Caco-2 (cell line): Measurements from ENCODE around the gene UNC50. TPM values are rescaled to one million over a fixed set of nuclear protein-coding genes. Genes with fewer than 3 reads are reported as not detected.

ENCODE experiments used
- BruUV-seq: library from RNA; stranded (reverse); fragments of 400-500 nt; replicated peaks from 2 replicates; lab custom pipeline; 2021; lab: Mats Ljungman, UMichigan
- CTCF ChIA-PET: fragments of 300-600 bp; sonication (Branson Sonifier 250); formaldehyde crosslinking; loops from one replicate; lab custom pipeline; 2022; ENCODE audit warnings: antibody characterized with exemption; lab: Charles Lee
- POLR2A ChIA-PET: fragments of 300-600 bp; sonication (Branson Sonifier 250); formaldehyde crosslinking; loops from one replicate; lab custom pipeline; 2022; ENCODE audit warnings: antibody characterized with exemption; lab: Charles Lee
- DNase-seq, 2 experiments: peaks; one replicate each; pipeline versions ENCODE4 v3.0.0 to v3.0.0-alpha.2; 2020 to 2022
- H3K27me3 ChIP-seq: replicated peaks from 2 replicates; pipeline ENCODE4 v1.6.0; 2011; ENCODE audit warnings: low read length; ENCODE audit not compliant: control insufficient read depth, insufficient read depth
- H3K36me3 ChIP-seq: 2 replicates; pipeline ENCODE4 v1.5.1; 2011; ENCODE audit warnings: low read length; ENCODE audit not compliant: control insufficient read depth, insufficient read depth
- H3K4me1 ChIP-seq: fragments of 250-450 bp; sonication (Bioruptor Pico); 2 replicates; pipeline ENCODE4 v1.5.1; 2020; ENCODE audit warnings: mild to moderate bottlenecking
- H3K4me3 ChIP-seq: 2 replicates; pipeline ENCODE4 v1.5.1; 2011; ENCODE audit warnings: low read depth, mild to moderate bottlenecking, control low read depth, low read length
- H3K9me3 ChIP-seq: fragments of 250-450 bp; sonication (Bioruptor Pico); 2 replicates; pipeline ENCODE4 v1.5.1; 2020; ENCODE audit warnings: mild to moderate bottlenecking, moderate library complexity
- H3K27ac Mint-ChIP-seq: one replicate; pipeline ENCODE4 v1.8.0; 2022; ENCODE audit warnings: mixed read lengths; ENCODE audit not compliant: unreplicated experiment
- H3K27me3 Mint-ChIP-seq: one replicate; pipeline ENCODE4 v1.8.0; 2022; ENCODE audit warnings: mixed read lengths; ENCODE audit not compliant: insufficient read depth, unreplicated experiment
- H3K36me3 Mint-ChIP-seq: one replicate; pipeline ENCODE4 v1.8.0; 2022; ENCODE audit warnings: mild to moderate bottlenecking, mixed read lengths; ENCODE audit not compliant: insufficient read depth, unreplicated experiment
- H3K4me1 Mint-ChIP-seq: one replicate; pipeline ENCODE4 v1.8.0; 2022; ENCODE audit warnings: low read depth, mixed read lengths; ENCODE audit not compliant: unreplicated experiment
- H3K4me3 Mint-ChIP-seq: one replicate; pipeline ENCODE4 v1.8.0; 2022; ENCODE audit warnings: mild to moderate bottlenecking, moderate library complexity, mixed read lengths; ENCODE audit not compliant: unreplicated experiment
- H3K9me3 Mint-ChIP-seq: one replicate; pipeline ENCODE4 v1.8.0; 2022; ENCODE audit warnings: mixed read lengths; ENCODE audit not compliant: unreplicated experiment
- intact Hi-C: fragments of 100-400 bp; cut with micrococcal nuclease; formaldehyde crosslinking; loops from one replicate; pipeline ENCODE4 v1.10.0; 2022; ENCODE audit not compliant: unreplicated experiment
- total RNA-seq: library from RNA; stranded (reverse); gene quantifications from 2 replicates; pipeline ENCODE4 v1.2.3, GENCODE V29; 2022
- TF ChIP-seq, protein P1 (sequence below), 2 experiments: fragments of 200-600 bp in 1 of 2; IDR thresholded peaks; 1 replicate in 1 of 2; 2 replicates in 1 of 2; pipeline versions ENCODE4 v1.5.1 to v1.8.0; 2011 to 2022; ENCODE audit warnings: antibody characterized with exemption in 1 of 2, control low read depth in 1 of 2, inconsistent platforms in 1 of 2, low read depth in 1 of 2, low read length in 1 of 2, mild to moderate bottlenecking in 1 of 2, moderate library complexity in 1 of 2; ENCODE audit not compliant: insufficient read depth in 1 of 2, severe bottlenecking in 1 of 2, unreplicated experiment in 1 of 2

Gene UNC50
- total RNA-seq, 1 experiment from 2014 or later: 40.0 TPM

DNA sequence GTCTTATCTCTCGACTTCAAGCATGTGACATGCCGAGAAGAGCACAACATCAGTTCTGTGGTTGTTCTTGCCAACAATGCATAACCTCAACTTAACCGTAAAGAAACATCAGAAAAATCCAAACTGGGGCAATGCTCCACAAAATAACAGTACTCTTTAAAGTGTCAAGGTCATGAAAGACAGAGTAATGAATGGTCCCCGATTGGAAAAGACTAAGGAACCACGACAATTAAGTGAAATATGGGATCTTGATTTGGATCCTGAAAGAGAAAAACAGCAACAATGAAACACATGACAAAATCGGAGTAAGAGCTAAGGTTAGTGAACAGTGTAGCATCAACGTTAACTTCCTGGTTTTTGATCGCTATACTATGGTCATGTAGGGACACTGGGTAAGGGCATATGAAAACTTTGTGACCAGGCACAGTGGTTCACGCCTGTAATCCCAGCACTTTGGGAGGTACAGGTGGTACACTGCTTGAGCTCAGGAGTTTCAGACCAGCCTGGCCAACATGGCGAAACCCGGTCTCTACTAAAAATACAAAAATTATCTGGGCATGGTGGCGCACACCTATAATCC, 55.2 kb downstream of the UNC50 start:
- no peaks in the 10 kb centered on the region; the same call in 1 of the 2 replicates for H3K36me3 ChIP-seq
- BruUV-seq: no TSS peak
- ChIA-PET CTCF (interaction anchor here (0.6 kb wide), 1 partner anchor 55 kb away, joined by 5 read pairs; no protein-coding TSS in a partner anchor), POLR2A (no interaction called here)
- intact Hi-C loops: no loop called here
- Mint-ChIP-seq H3K36me3 (peaks cover 35% of the 10 kb centered on the region), H3K4me3 (no peak overlapping the region), H3K9me3 (peaks cover 39% of the 10 kb centered on the region), H3K27ac (peak overlapping the region; percentile 22), H3K4me1 (peaks cover 5% of the 10 kb centered on the region), H3K27me3 (no peaks in the 10 kb centered on the region)
- peaks cover 4% of the 10 kb centered on the region; the same call in 1 of the 2 replicates for H3K4me1 ChIP-seq
- no peak for DNase-seq
- TF ChIP-seq, protein P1, sequence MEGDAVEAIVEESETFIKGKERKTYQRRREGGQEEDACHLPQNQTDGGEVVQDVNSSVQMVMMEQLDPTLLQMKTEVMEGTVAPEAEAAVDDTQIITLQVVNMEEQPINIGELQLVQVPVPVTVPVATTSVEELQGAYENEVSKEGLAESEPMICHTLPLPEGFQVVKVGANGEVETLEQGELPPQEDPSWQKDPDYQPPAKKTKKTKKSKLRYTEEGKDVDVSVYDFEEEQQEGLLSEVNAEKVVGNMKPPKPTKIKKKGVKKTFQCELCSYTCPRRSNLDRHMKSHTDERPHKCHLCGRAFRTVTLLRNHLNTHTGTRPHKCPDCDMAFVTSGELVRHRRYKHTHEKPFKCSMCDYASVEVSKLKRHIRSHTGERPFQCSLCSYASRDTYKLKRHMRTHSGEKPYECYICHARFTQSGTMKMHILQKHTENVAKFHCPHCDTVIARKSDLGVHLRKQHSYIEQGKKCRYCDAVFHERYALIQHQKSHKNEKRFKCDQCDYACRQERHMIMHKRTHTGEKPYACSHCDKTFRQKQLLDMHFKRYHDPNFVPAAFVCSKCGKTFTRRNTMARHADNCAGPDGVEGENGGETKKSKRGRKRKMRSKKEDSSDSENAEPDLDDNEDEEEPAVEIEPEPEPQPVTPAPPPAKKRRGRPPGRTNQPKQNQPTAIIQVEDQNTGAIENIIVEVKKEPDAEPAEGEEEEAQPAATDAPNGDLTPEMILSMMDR (IDR thresholded peaks at IDR 0.05; ENCODE audit: insufficient read depth in 1 of 2, low read depth in 1 of 2, low read length in 1 of 2, severe bottlenecking in 1 of 2, unreplicated experiment in 1 of 2): no peak
- no peaks in the 10 kb centered on the region for H3K9me3 ChIP-seq
- H3K4me3 ChIP-seq: no peak overlapping the region
- no peaks in the 10 kb centered on the region for H3K27me3 ChIP-seq

DNA sequence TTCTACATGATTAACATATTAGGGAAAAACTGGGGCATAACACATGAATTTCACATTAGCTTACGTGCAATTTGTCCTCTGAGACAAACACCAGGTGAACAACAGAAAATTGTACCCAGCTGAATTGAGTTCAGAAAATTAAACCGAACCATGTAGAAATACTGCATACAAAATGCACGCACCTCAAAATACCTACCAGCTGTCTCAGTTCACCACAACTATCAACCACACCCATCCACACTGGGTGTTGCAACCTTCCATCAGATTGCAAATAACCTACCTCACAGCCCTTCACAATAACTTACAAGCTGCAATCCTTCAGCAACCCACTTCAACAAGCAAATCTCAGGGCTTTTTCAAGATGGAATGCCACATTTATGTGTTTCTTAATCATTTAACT, 55.9 kb downstream of the UNC50 start:
- H3K27ac Mint-ChIP-seq: no peak overlapping the region
- no peak overlapping the region for H3K4me3 ChIP-seq
- TF ChIP-seq, protein P1 (IDR thresholded peaks at IDR 0.05; ENCODE audit: insufficient read depth in 1 of 2, low read depth in 1 of 2, low read length in 1 of 2, severe bottlenecking in 1 of 2, unreplicated experiment in 1 of 2): no peak
- DNase-seq: peak in 1 of 2 experiments; percentile 39
- H3K27me3 ChIP-seq: no peaks in the 10 kb centered on the region
- intact Hi-C loops: no loop called here
- no TSS peak for BruUV-seq
- H3K4me1 Mint-ChIP-seq: peaks cover 5% of the 10 kb centered on the region
- no peaks in the 10 kb centered on the region for H3K27me3 Mint-ChIP-seq
- H3K9me3 Mint-ChIP-seq: peaks cover 39% of the 10 kb centered on the region
- H3K36me3 ChIP-seq: no peaks in the 10 kb centered on the region; the same call in 1 of the 2 replicates
- H3K36me3 Mint-ChIP-seq: peaks cover 35% of the 10 kb centered on the region
- POLR2A ChIA-PET: no interaction called here
- no peak overlapping the region for H3K4me3 Mint-ChIP-seq
- CTCF ChIA-PET: no interaction called here
- H3K9me3 ChIP-seq: no peaks in the 10 kb centered on the region
- peaks cover 4% of the 10 kb centered on the region; the same call in 1 of the 2 replicates for H3K4me1 ChIP-seq

DNA sequence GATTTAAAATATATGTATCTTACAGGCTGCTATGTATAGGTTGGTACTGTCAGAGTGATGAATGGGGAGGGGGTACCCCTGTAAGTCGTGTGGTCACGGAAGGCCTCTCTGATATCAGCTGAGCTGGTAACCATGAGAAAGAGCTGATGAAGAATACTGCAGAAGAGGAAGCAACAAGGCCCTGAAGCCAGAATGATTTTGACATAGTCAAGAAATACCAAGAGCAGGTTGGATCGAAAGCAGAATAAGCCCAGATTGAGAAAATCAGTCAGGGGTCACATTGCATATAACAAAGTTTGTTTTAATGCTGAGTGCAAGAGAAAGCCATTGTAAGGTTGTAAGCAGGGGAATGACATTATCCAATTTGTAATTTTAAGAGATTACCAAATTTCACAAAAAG, 57.3 kb downstream of the UNC50 start:
- peaks cover 4% of the 10 kb centered on the region; the same call in 1 of the 2 replicates for H3K4me1 ChIP-seq
- Mint-ChIP-seq H3K4me3 (no peak overlapping the region), H3K4me1 (peaks cover 5% of the 10 kb centered on the region), H3K36me3 (peaks cover 31% of the 10 kb centered on the region), H3K27ac (peak overlapping the region; percentile 31), H3K27me3 (no peaks in the 10 kb centered on the region), H3K9me3 (peaks cover 32% of the 10 kb centered on the region)
- intact Hi-C loops: no loop called here
- no peaks in the 10 kb centered on the region for H3K9me3 ChIP-seq
- no peaks in the 10 kb centered on the region for H3K27me3 ChIP-seq
- POLR2A ChIA-PET: no interaction called here
- no peak overlapping the region for H3K4me3 ChIP-seq
- H3K36me3 ChIP-seq: no peaks in the 10 kb centered on the region; the same call in 1 of the 2 replicates
- no TSS peak for BruUV-seq
- TF ChIP-seq, protein P1 (IDR thresholded peaks at IDR 0.05; ENCODE audit: insufficient read depth in 1 of 2, low read depth in 1 of 2, low read length in 1 of 2, severe bottlenecking in 1 of 2, unreplicated experiment in 1 of 2): no peak
- CTCF ChIA-PET: no interaction called here
- DNase-seq: no peak

Other genes starting within 250 kb of the UNC50 start
- gene INPP4A, start 163.7 kb upstream of the UNC50 start, total RNA-seq: 24.9 and 26.3 TPM in 2 replicates
- gene COA5, start 77 bp upstream of the UNC50 start, total RNA-seq: 35.7 TPM in 2 replicates
- gene MGAT4A, start 122.5 kb downstream of the UNC50 start, total RNA-seq: 63.7 and 72.3 TPM in 2 replicates